Activated T-helper 2 cell treated with anti-CD3 and anti-CD28 coated beads, Interferon-gamma antibody, Interleukin-2, Interleukin-4, amounts not matched to agents 10 μg/mL and 5 μg/mL and 100 μg/mL, durations not matched to agents 14 hours and 24 hours and 36 hours (primary cell): ENCODE measurements around the gene WWOX. TPM values are rescaled to one million over a fixed set of nuclear protein-coding genes. Genes with fewer than 3 reads are reported as not detected.

Experiments used
- DNase-seq: peaks from one replicate; pipeline ENCODE4 v3.0.0; 2021; ENCODE audit warnings: low spot score
- H3K27ac Mint-ChIP-seq: one replicate; pipeline ENCODE4 v1.8.0; 2021; ENCODE audit warnings: mixed read lengths
- H3K27me3 Mint-ChIP-seq: one replicate; pipeline ENCODE4 v1.8.0; 2021; ENCODE audit warnings: low read depth, mixed read lengths
- H3K36me3 Mint-ChIP-seq: one replicate; pipeline ENCODE4 v1.8.0; 2021; ENCODE audit warnings: low read depth, mixed read lengths
- H3K4me1 Mint-ChIP-seq: one replicate; pipeline ENCODE4 v1.8.0; 2021; ENCODE audit warnings: low read depth, mixed read lengths
- H3K4me3 Mint-ChIP-seq: one replicate; pipeline ENCODE4 v1.8.0; 2021; ENCODE audit warnings: low read depth, mild to moderate bottlenecking, moderate library complexity, mixed read lengths
- H3K9me3 Mint-ChIP-seq: one replicate; pipeline ENCODE4 v1.8.0; 2021; ENCODE audit warnings: mixed read lengths
- intact Hi-C: fragments of 100-400 bp; cut with micrococcal nuclease; formaldehyde crosslinking; loops from one replicate; pipeline ENCODE4 v1.15.1; 2023
- total RNA-seq: library from RNA; stranded (reverse); gene quantifications from 2 replicates; pipeline ENCODE4 v1.2.3, GENCODE V29; 2022

The WWOX gene
- total RNA-seq, 1 donor from 2014 or later = 19.0 TPM

- Mint-ChIP-seq H3K4me1 (no peaks in the 10 kb centered on the region), H3K9me3 (peaks cover 4% of the 10 kb centered on the region), H3K36me3 (peaks cover 3% of the 10 kb centered on the region), H3K4me3 (no peak overlapping the region), H3K27me3 (no peaks in the 10 kb centered on the region), H3K27ac (no peak overlapping the region)
- intact Hi-C loops = no loop called here
- DNase-seq = no peak
These were observed 64.6 kb downstream of the WWOX start for GRCh38 chr16:78163772-78164670.

- no peaks in the 10 kb centered on the region for H3K9me3 Mint-ChIP-seq
- no peaks in the 10 kb centered on the region for H3K27me3 Mint-ChIP-seq
- DNase-seq = no peak
- H3K4me3 Mint-ChIP-seq = no peak overlapping the region
- H3K36me3 Mint-ChIP-seq = no peaks in the 10 kb centered on the region
- H3K27ac Mint-ChIP-seq = no peak overlapping the region
- H3K4me1 Mint-ChIP-seq = no peaks in the 10 kb centered on the region
- intact Hi-C loops = no loop called here
These were observed 71.1 kb downstream of the WWOX start for GRCh38 chr16:78170494-78170933.

GRCh38 chr16:78175287-78175686 lies 75.8 kb downstream of the WWOX start:
- no peak overlapping the region for H3K27ac Mint-ChIP-seq
- DNase-seq = no peak
- intact Hi-C loops = no loop called here
- H3K36me3 Mint-ChIP-seq = no peaks in the 10 kb centered on the region
- H3K4me1 Mint-ChIP-seq = no peaks in the 10 kb centered on the region
- no peak overlapping the region for H3K4me3 Mint-ChIP-seq
- H3K27me3 Mint-ChIP-seq = no peaks in the 10 kb centered on the region
- no peaks in the 10 kb centered on the region for H3K9me3 Mint-ChIP-seq

GRCh38 chr16:78176435-78176834 lies 77.0 kb downstream of the WWOX start:
- DNase-seq = no peak
- no peak overlapping the region for H3K27ac Mint-ChIP-seq
- H3K36me3 Mint-ChIP-seq = no peaks in the 10 kb centered on the region
- H3K4me3 Mint-ChIP-seq = no peak overlapping the region
- H3K9me3 Mint-ChIP-seq = no peaks in the 10 kb centered on the region
- no peaks in the 10 kb centered on the region for H3K4me1 Mint-ChIP-seq
- H3K27me3 Mint-ChIP-seq = no peaks in the 10 kb centered on the region
- intact Hi-C loops = no loop called here

- intact Hi-C loops = no loop called here
- DNase-seq = no peak
- H3K36me3 Mint-ChIP-seq = no peaks in the 10 kb centered on the region
- H3K9me3 Mint-ChIP-seq = no peaks in the 10 kb centered on the region
- no peaks in the 10 kb centered on the region for H3K4me1 Mint-ChIP-seq
- no peak overlapping the region for H3K27ac Mint-ChIP-seq
- no peak overlapping the region for H3K4me3 Mint-ChIP-seq
- no peaks in the 10 kb centered on the region for H3K27me3 Mint-ChIP-seq
These were observed 77.8 kb downstream of the WWOX start for GRCh38 chr16:78177218-78177617.

- Mint-ChIP-seq H3K9me3 (no peaks in the 10 kb centered on the region), H3K27me3 (no peaks in the 10 kb centered on the region), H3K4me3 (no peak overlapping the region), H3K27ac (no peak overlapping the region), H3K4me1 (no peaks in the 10 kb centered on the region), H3K36me3 (no peaks in the 10 kb centered on the region)
- intact Hi-C loops = no loop called here
- no peak for DNase-seq
These were observed 78.5 kb downstream of the WWOX start for GRCh38 chr16:78177987-78178386.

- no peak overlapping the region for H3K27ac Mint-ChIP-seq
These were observed 80.2 kb downstream of the WWOX start for GRCh38 chr16:78179666-78180065.

GRCh38 chr16:78180349-78180748 lies 80.9 kb downstream of the WWOX start:
- Mint-ChIP-seq H3K4me3 (no peak overlapping the region), H3K27ac (no peak overlapping the region), H3K36me3 (no peaks in the 10 kb centered on the region), H3K4me1 (no peaks in the 10 kb centered on the region), H3K27me3 (no peaks in the 10 kb centered on the region), H3K9me3 (no peaks in the 10 kb centered on the region)
- intact Hi-C loops = no loop called here
- no peak for DNase-seq

More at GRCh38 chr16:78179666-78180065, 80.2 kb downstream of the WWOX start:
- no peak for DNase-seq
- intact Hi-C loops = no loop called here
- Mint-ChIP-seq H3K9me3 (no peaks in the 10 kb centered on the region), H3K27me3 (no peaks in the 10 kb centered on the region), H3K4me3 (no peak overlapping the region), H3K36me3 (no peaks in the 10 kb centered on the region), H3K4me1 (no peaks in the 10 kb centered on the region)

GRCh38 chr16:78183437-78184237 lies 84.2 kb downstream of the WWOX start:
- no peaks in the 10 kb centered on the region for H3K4me1 Mint-ChIP-seq
- no peak overlapping the region for H3K27ac Mint-ChIP-seq
- H3K36me3 Mint-ChIP-seq = no peaks in the 10 kb centered on the region
- H3K27me3 Mint-ChIP-seq = no peaks in the 10 kb centered on the region
- no peaks in the 10 kb centered on the region for H3K9me3 Mint-ChIP-seq
- no peak overlapping the region for H3K4me3 Mint-ChIP-seq
- intact Hi-C loops = no loop called here
- DNase-seq = no peak

- intact Hi-C loops = no loop called here
- Mint-ChIP-seq H3K4me3 (no peak overlapping the region), H3K4me1 (no peaks in the 10 kb centered on the region), H3K27ac (no peak overlapping the region), H3K9me3 (no peaks in the 10 kb centered on the region), H3K27me3 (no peaks in the 10 kb centered on the region), H3K36me3 (no peaks in the 10 kb centered on the region)
- DNase-seq = no peak
These were observed 85.1 kb downstream of the WWOX start for GRCh38 chr16:78184238-78185183.

DNA sequence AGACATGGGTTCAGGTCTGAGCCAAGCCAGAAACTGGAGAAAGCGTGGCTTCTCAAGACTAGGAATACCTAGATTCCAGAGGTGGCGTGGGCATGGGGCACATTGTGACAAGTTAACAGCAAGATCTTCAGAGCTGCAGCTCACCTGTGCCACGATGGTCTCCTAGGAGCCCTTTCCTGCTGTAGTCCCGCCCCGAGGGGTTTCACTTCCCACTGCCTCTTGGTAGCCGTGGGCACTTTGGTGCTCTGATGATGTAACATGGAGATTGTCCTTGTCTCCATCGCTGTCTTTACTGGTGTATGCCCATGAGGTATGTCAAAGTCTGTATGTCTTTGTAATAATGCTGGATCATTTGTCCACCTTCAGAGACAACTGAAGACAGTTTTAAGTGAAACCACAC lies 89.7 kb downstream of the WWOX start:
- intact Hi-C loops = no loop called here
- no peak for DNase-seq
- Mint-ChIP-seq H3K27me3 (no peaks in the 10 kb centered on the region), H3K36me3 (no peaks in the 10 kb centered on the region), H3K4me1 (no peaks in the 10 kb centered on the region), H3K4me3 (no peak overlapping the region), H3K9me3 (no peaks in the 10 kb centered on the region), H3K27ac (no peak overlapping the region)

- intact Hi-C loops = no loop called here
- Mint-ChIP-seq H3K27ac (no peak overlapping the region), H3K27me3 (no peaks in the 10 kb centered on the region), H3K4me1 (no peaks in the 10 kb centered on the region), H3K9me3 (no peaks in the 10 kb centered on the region), H3K4me3 (no peak overlapping the region), H3K36me3 (no peaks in the 10 kb centered on the region)
- no peak for DNase-seq
These were observed 93.5 kb downstream of the WWOX start for GRCh38 chr16:78192734-78193488.
